Left ventricle myocardium inferior (tissue), 1 donor: ENCODE measurements around the gene IGSF23. TPM values are rescaled to one million over a fixed set of nuclear protein-coding genes. Genes with fewer than 3 reads are reported as not detected.
A peak's percentile ranks its signal among the peaks of the same experiment; 100 is the strongest.

Experiments
- DNase-seq: peaks from one replicate; pipeline ENCODE4 v3.0.0-alpha.2; 2020
- H3K27ac ChIP-seq: fragments of 200-600 bp; replicated peaks from 2 replicates; pipeline ENCODE4 v1.8.0; 2021
- H3K27me3 ChIP-seq: fragments of 200-600 bp; 2 replicates; pipeline ENCODE4 v1.8.0; 2021; ENCODE audit warnings: low read depth
- H3K36me3 ChIP-seq: fragments of 200-600 bp; 2 replicates; pipeline ENCODE4 v1.8.0; 2021
- H3K4me1 ChIP-seq: fragments of 200-600 bp; 2 replicates; pipeline ENCODE4 v1.8.0; 2021
- H3K4me3 ChIP-seq: fragments of 200-600 bp; 2 replicates; pipeline ENCODE4 v1.8.0; 2021; ENCODE audit warnings: mild to moderate bottlenecking, moderate library complexity
- H3K9me3 ChIP-seq: fragments of 200-600 bp; replicated peaks from 2 replicates; pipeline ENCODE4 v1.8.0; 2021
- CTCF ChIP-seq: fragments of 200-600 bp; IDR thresholded peaks from 2 replicates; pipeline ENCODE4 v1.8.0; 2021; ENCODE audit warnings: antibody characterized with exemption, mild to moderate bottlenecking, borderline replicate concordance
- intact Hi-C: fragments of 100-400 bp; cut with micrococcal nuclease; formaldehyde crosslinking; loops from one replicate; pipeline ENCODE4 v1.11.0; 2022
- total RNA-seq: library from RNA; stranded (reverse); fragmentation: NEBNext Ultra II Directional; extraction: Animal tissue kit (Norgen Biotek cat#: 25700); gene quantifications from one replicate; pipeline ENCODE4 v1.2.1, GENCODE V29; 2021
- donor health status: DM: no; HTN: yes; CAD: no; lungs with severe emphysema.

Gene IGSF23
- total RNA-seq, 1 donor from 2014 or later, result not detected

- DNase-seq, result no peak
- Histone ChIP-seq H3K9me3 (peaks cover 5% of the 10 kb centered on the region), H3K4me3 (no peak overlapping the region), H3K4me1 (peaks cover 33% of the 10 kb centered on the region), H3K27ac (peak overlapping the region; percentile 70), H3K36me3 (no peaks in the 10 kb centered on the region), H3K27me3 (no peaks in the 10 kb centered on the region)
- intact Hi-C loops, result no loop called here
- no peak for TF ChIP-seq CTCF
Observed at GRCh38 chr19:44634785-44635184, 21.4 kb downstream of the IGSF23 start.

- H3K27me3 ChIP-seq, result no peaks in the 10 kb centered on the region
- TF ChIP-seq CTCF, result no peak
- peaks cover 5% of the 10 kb centered on the region for H3K9me3 ChIP-seq
- peaks cover 44% of the 10 kb centered on the region for H3K4me1 ChIP-seq
- H3K27ac ChIP-seq, result no peak overlapping the region
- no peak for DNase-seq
- H3K4me3 ChIP-seq, result no peak overlapping the region
- intact Hi-C loops, result no loop called here
- H3K36me3 ChIP-seq, result no peaks in the 10 kb centered on the region
Observed at GRCh38 chr19:44635581-44636438, 22.4 kb downstream of the IGSF23 start.

GRCh38 chr19:44636439-44637389 is 23.4 kb downstream of the IGSF23 start:
- H3K9me3 ChIP-seq, result peaks cover 5% of the 10 kb centered on the region
- no peak for DNase-seq
- no peaks in the 10 kb centered on the region for H3K36me3 ChIP-seq
- H3K4me1 ChIP-seq, result peaks cover 45% of the 10 kb centered on the region
- no peaks in the 10 kb centered on the region for H3K27me3 ChIP-seq
- no peak overlapping the region for H3K4me3 ChIP-seq
- TF ChIP-seq CTCF, result no peak
- H3K27ac ChIP-seq, result no peak overlapping the region
- intact Hi-C loops, result no loop called here

- H3K4me3 ChIP-seq, result no peak overlapping the region
- no peaks in the 10 kb centered on the region for H3K36me3 ChIP-seq
- H3K27ac ChIP-seq, result no peak overlapping the region
- intact Hi-C loops, result no loop called here
- no peaks in the 10 kb centered on the region for H3K27me3 ChIP-seq
- DNase-seq, result no peak
- H3K4me1 ChIP-seq, result peaks cover 45% of the 10 kb centered on the region
- peaks cover 5% of the 10 kb centered on the region for H3K9me3 ChIP-seq
- no peak for TF ChIP-seq CTCF
Observed at GRCh38 chr19:44637390-44637764, 24.0 kb downstream of the IGSF23 start.

GRCh38 chr19:44640518-44640917 is 27.2 kb downstream of the IGSF23 start:
- Histone ChIP-seq H3K4me3 (no peak overlapping the region), H3K36me3 (no peaks in the 10 kb centered on the region), H3K4me1 (peaks cover 39% of the 10 kb centered on the region), H3K27me3 (no peaks in the 10 kb centered on the region), H3K27ac (no peak overlapping the region), H3K9me3 (no peaks in the 10 kb centered on the region)
- intact Hi-C loops, result no loop called here
- no peak for TF ChIP-seq CTCF
- DNase-seq, result no peak
